NCI-H2227 (cell line): ENCODE measurements around the gene ALKBH7.

Experiments used
- DNase-seq: peaks from one replicate; lab custom pipeline; 2025; ENCODE audit not compliant: unreplicated experiment; lab: John Stamatoyannopoulos, UW

ALKBH7 gene

DNA sequence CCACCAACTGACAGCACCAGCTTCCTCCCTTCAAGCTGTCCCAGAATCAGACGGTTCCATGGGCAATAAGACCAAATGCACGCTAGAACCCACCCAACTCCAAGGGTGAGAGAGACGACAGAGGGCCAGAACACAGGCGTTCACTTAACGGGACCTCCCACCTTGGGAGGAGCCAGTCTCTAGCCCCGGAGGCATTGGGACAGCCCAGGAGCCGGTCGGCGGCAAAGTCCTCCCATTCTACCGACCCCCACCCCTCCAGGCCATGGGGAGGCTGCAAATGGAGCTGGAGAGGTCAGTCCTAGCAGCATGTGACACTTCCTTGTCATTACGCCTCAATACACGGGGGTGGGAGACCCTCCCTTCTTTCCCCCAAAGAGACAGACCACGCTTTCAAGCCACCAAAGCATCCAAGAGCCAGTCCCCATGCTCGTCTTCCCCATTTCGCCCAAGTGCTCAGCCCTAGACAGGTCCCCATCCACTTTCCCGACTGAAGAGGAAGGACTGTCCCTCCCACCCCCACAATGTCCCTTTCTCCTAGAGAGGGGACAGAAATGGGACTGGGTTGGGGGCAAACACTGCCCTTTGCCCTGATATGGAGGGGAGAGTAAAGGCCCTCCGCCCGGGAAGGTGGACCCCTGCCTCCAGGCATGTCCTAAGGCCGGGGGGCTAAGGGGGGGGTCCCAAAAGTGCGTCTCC is 51.1 kb downstream of the ALKBH7 start:
- DNase-seq = peak; percentile 50

DNA sequence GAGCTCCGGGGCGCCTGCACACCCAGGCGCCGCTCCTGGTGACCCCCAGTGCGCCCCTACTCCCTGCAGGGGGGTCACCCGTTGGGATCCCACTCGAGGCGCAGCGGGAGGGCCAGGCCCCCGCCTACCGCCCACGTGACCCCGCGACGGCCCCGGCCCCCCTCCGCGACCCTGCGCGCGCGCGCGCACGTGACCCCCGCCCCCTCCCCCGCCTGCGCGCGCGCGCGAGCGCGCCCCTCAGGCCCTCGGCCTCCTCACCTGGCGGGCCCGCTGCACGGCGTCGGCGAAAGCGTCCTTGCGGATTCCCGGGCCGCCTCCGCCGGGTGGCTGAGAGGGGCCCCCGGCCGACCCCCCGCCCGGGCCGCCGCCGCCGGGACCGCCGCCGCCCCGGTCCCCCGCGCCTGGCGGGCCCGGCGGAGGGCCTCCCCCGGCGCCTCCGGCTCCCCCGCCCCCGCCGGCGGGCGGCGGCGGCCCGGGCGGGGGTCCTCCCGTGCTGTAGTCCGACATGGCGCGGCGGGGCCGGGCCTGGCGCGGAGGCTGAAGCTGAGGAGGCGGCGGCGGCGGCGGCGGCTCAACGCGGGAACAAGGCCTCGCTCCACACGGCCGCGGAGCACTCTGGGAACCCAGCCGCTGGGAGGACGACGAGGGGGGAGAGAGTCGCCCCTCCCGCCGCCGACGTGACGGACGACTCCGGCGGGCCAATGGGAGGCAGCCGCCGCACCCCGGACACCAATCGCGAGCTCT is 51.8 kb downstream of the ALKBH7 start, which contains the start of gene KHSRP:
Gene KHSRP, minus strand, starts transcription at position 617 of the 744 bp plus-strand sequence. Its CDS starts 110 bp downstream, at position 507.
- peak; percentile 40 for DNase-seq
